GM12878 (cell line): ENCODE results near the gene ADAM23. TPM values are rescaled to one million over a fixed set of nuclear protein-coding genes. Genes with fewer than 3 reads are reported as not detected.

ENCODE experiments used
- ATAC-seq: fragments of 200-7000 bp; cut with Tn5 transposase; 3 replicates; pipeline ENCODE4 v1.9.1; 2020; ENCODE audit warnings: mild to moderate bottlenecking, moderate library complexity
- BruUV-seq: library from RNA; stranded (reverse); fragments of 400-500 nt; replicated peaks from 2 replicates; lab custom pipeline; 2021; lab: Mats Ljungman, UMichigan
- CTCF ChIA-PET: fragments of 300-600 bp; sonication (Branson Sonifier 250); formaldehyde crosslinking; extraction: SDS; loops from one replicate; lab custom pipeline; 2021; ENCODE audit warnings: inconsistent platforms; lab: Yijun Ruan, JAX
- POLR2A ChIA-PET: fragments of 350-600 bp; formaldehyde crosslinking; extraction: SDS; loops from one replicate; lab custom pipeline; 2021; ENCODE audit warnings: inconsistent platforms; lab: Charles Lee
- RAD21 ChIA-PET: fragments of 300-600 bp; sonication (Branson Sonifier 250); formaldehyde crosslinking; loops from one replicate; lab custom pipeline; 2023; ENCODE audit warnings: antibody characterized with exemption; ENCODE audit not compliant: unreplicated experiment; lab: Charles Lee
- SMC1A ChIA-PET: fragments of 300-600 bp; sonication (Branson Sonifier 250); formaldehyde crosslinking; loops from one replicate; lab custom pipeline; 2023; ENCODE audit not compliant: unreplicated experiment, uncharacterized antibody; lab: Charles Lee
- DNase-seq: peaks from one replicate; pipeline ENCODE4 v3.0.0-alpha.2; 2011; ENCODE audit warnings: low read depth, low spot score
- FAIRE-seq: peaks from 3 replicates; lab custom pipeline; 2011; peaks lifted over from hg19 to GRCh38; lab: Jason Lieb, UNC
- H2AFZ ChIP-seq: 2 replicates; pipeline ENCODE4 v1.6.0; 2011; ENCODE audit warnings: low read depth, low read length, control low read depth; ENCODE audit not compliant: control insufficient read depth
- H3K27ac ChIP-seq: 2 replicates; pipeline ENCODE4 v1.5.1; 2011; ENCODE audit warnings: control low read depth; ENCODE audit not compliant: control insufficient read depth, insufficient read depth
- H3K27me3 ChIP-seq, 2 experiments: replicated peaks in 1 of 2; 2 replicates each; pipeline versions ENCODE4 v1.6.0 to v1.6.1; 2011; ENCODE audit warnings: low read length in 1 of 2; ENCODE audit not compliant: control insufficient read depth in 2 of 2, insufficient read depth in 2 of 2
- H3K36me3 ChIP-seq, 2 experiments: 2 replicates each; pipeline ENCODE4 v1.5.1; 2011; ENCODE audit warnings: low read length in 1 of 2; ENCODE audit not compliant: control insufficient read depth in 2 of 2, insufficient read depth in 2 of 2
- H3K4me1 ChIP-seq: 2 replicates; pipeline ENCODE4 v1.6.1; 2011; ENCODE audit warnings: mild to moderate bottlenecking, low read length, moderate library complexity, mixed read lengths; ENCODE audit not compliant: control insufficient read depth, insufficient read depth
- H3K4me2 ChIP-seq: 2 replicates; pipeline ENCODE4 v1.6.0; 2011; ENCODE audit warnings: control low read depth; ENCODE audit not compliant: control insufficient read depth, insufficient read depth
- H3K4me3 ChIP-seq: fragments of 200-600 bp; sonication (generic); 2 replicates; pipeline ENCODE4 v1.5.1; 2016
- H3K79me2 ChIP-seq: 2 replicates; pipeline ENCODE4 v1.6.0; 2011; ENCODE audit warnings: low read length; ENCODE audit not compliant: control insufficient read depth, insufficient read depth
- H3K9ac ChIP-seq: 2 replicates; pipeline ENCODE4 v1.8.0; 2011; ENCODE audit warnings: low read length, control low read depth, mixed read lengths; ENCODE audit not compliant: control insufficient read depth, insufficient read depth
- H3K9me3 ChIP-seq: replicated peaks from 3 replicates; pipeline ENCODE4 v1.5.1; 2011; ENCODE audit warnings: mild to moderate bottlenecking, low read length; ENCODE audit not compliant: control insufficient read depth, insufficient read depth
- H4K20me1 ChIP-seq: 2 replicates; pipeline ENCODE4 v1.6.0; 2011; ENCODE audit not compliant: control insufficient read depth, insufficient read depth
- BHLHE40 ChIP-seq, 2 experiments: fragments of 450-650 bp in 1 of 2; IDR thresholded peaks; 2 replicates each; pipeline ENCODE4 v1.6.1; 2011 to 2017; ENCODE audit warnings: low read depth in 2 of 2, borderline replicate concordance in 1 of 2, improper control_type of control experiment in 1 of 2, low read length in 1 of 2, mild to moderate bottlenecking in 1 of 2
- FOS ChIP-seq: IDR thresholded peaks from 3 replicates; pipeline ENCODE4 v1.6.1; 2011; ENCODE audit warnings: borderline replicate concordance; ENCODE audit not compliant: insufficient read length; ENCODE audit errors: extremely low read depth
- KAT2A ChIP-seq: conservative IDR thresholded peaks from 2 replicates; pipeline ENCODE4 v1.6.1; 2011; ENCODE audit warnings: low read depth, low read length; ENCODE audit not compliant: control insufficient read depth
- MAX ChIP-seq: IDR thresholded peaks from 2 replicates; pipeline ENCODE4 v1.6.1; 2012; ENCODE audit warnings: low read depth, low read length, improper control_type of control experiment
- RBBP5 ChIP-seq: fragments of 200-600 bp; sonication (generic); conservative IDR thresholded peaks from 2 replicates; pipeline ENCODE4 v1.6.1; 2016
- SIN3A ChIP-seq: IDR thresholded peaks from 2 replicates; pipeline ENCODE4 v1.6.1; 2012; ENCODE audit warnings: low read depth, low read length, improper control_type of control experiment
- STAT3 ChIP-seq: IDR thresholded peaks from 2 replicates; pipeline ENCODE4 v1.6.1; 2011; ENCODE audit warnings: low read depth, low read length, improper control_type of control experiment
- ZNF217 ChIP-seq: fragments of 450-650 bp; IDR thresholded peaks from 2 replicates; pipeline ENCODE4 v1.6.1; 2017; ENCODE audit warnings: antibody characterized with exemption, mild to moderate bottlenecking
- ZNF274 ChIP-seq: IDR thresholded peaks from one replicate; pipeline ENCODE4 v1.8.0; 2011; ENCODE audit not compliant: insufficient read length, insufficient read depth
- ZNF384 ChIP-seq: IDR thresholded peaks from 2 replicates; pipeline ENCODE4 v1.6.1; 2012; ENCODE audit warnings: low read depth, mild to moderate bottlenecking, low read length, improper control_type of control experiment, borderline replicate concordance
- in situ Hi-C: fragments of 300-500 bp; cut with MboI; formaldehyde crosslinking; loops from 9 replicates; pipeline ENCODE4 v1.14.3; 2018; ENCODE audit warnings: mixed read lengths
- intact Hi-C: fragments of 100-400 bp; cut with micrococcal nuclease; formaldehyde crosslinking; loops from one replicate; pipeline ENCODE4 v1.14.2; 2022; ENCODE audit not compliant: unreplicated experiment
- polyA plus RNA-seq, 11 experiments: library from polyadenylated mRNA; depleted of rRNA in 4 of 11; unstranded in 6 of 11; stranded (reverse) in 5 of 11; fragments of >200 nt; fragmentation: Nextera tagmentation in 4 of 11; fragmentation: Illumina TruSeq in 1 of 11; extraction: Ambion mirVana in 4 of 11; extraction: Trizol in 1 of 11; gene quantifications; 1 replicate in 1 of 11; 2 replicates in 10 of 11; pipeline versions ENCODE4 v1.2.1 to v1.2.3, GENCODE V29; 2011 to 2016; ENCODE audit warnings: inconsistent platforms in 2 of 11, missing spikeins in 2 of 11, low read depth in 1 of 11
- total RNA-seq, 4 experiments: library from RNA; depleted of rRNA in 3 of 4; stranded (reverse); fragments of >200 nt in 3 of 4; fragmentation: Illumina TruSeq in 1 of 4; extraction: Trizol in 1 of 4; gene quantifications; 2 replicates each; pipeline versions ENCODE4 v1.2.1 to v1.2.3, GENCODE V29; 2013 to 2021
- TF ChIP-seq, protein P1 (sequence below): fragments of 450-650 bp; formaldehyde crosslinking; IDR thresholded peaks from 2 replicates; pipeline ENCODE4 v1.5.0; 2022; ENCODE audit warnings: mild to moderate bottlenecking, missing genetic modification characterization
- TF ChIP-seq, protein P2 (sequence below): fragments of 450-650 bp; IDR thresholded peaks from 2 replicates; pipeline ENCODE4 v1.6.1; 2018; ENCODE audit warnings: borderline replicate concordance, mild to moderate bottlenecking; ENCODE audit not compliant: partially characterized antibody

ADAM23 gene
- total and polyA plus RNA-seq, 10 of the 15 experiments (the other 5 are each of a cell fraction or from before 2014, with no cell fraction given): 5.7 to 41.8 (median 15.6) TPM

DNA sequence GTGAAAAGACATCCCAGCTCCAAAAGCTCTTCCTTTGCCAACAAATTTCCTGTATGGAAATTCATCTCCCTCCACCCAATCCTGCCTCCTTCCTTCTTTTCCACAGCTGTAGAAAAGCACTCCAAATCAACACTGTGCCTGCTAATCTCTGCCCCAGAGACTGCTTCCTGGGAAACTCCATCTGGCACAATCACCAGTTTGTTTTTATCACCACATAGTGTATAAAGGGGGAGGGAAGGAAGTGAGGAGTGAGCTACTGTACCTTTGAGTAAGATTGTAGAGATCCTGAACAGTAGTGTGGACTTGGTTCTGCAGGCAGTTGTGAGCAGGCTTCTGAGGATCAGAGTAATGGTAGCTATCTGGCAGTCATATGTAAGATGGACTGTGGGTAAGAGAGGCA lies 184.3 kb downstream of the ADAM23 start:
- FAIRE-seq: no peak
- no peak overlapping the region for H3K4me2 ChIP-seq
- no peak for ATAC-seq
- in situ Hi-C loops (no loop called here), intact Hi-C loops (no loop called here)
- H3K79me2 ChIP-seq: no peaks in the 10 kb centered on the region
- no peak overlapping the region for H3K9ac ChIP-seq
- H3K36me3 ChIP-seq: no peaks in the 10 kb centered on the region
- no peaks in the 10 kb centered on the region for H3K4me1 ChIP-seq
- ChIA-PET CTCF (no interaction called here), RAD21 (no interaction called here), SMC1A (interaction anchor here (0.7 kb wide), 1 partner anchor 11 kb away, joined by 3 read pairs; no protein-coding TSS in a partner anchor), POLR2A (no interaction called here)
- no peaks in the 10 kb centered on the region; a peak in 2 of 4 replicates for H3K27me3 ChIP-seq
- no peaks in the 10 kb centered on the region for H3K9me3 ChIP-seq
- no peak overlapping the region for H3K4me3 ChIP-seq
- no peaks in the 10 kb centered on the region for H4K20me1 ChIP-seq
- TF ChIP-seq ZNF384 (no peak), MAX (no peak), ZNF274 (no peak), FOS (no peak), ZNF217 (no peak), SIN3A (no peak), BHLHE40 (IDR thresholded peaks at IDR 0.05; ENCODE audit: borderline replicate concordance in 1 of 2, low read depth in 2 of 2, low read length in 1 of 2) (no peak), RBBP5 (no peak), STAT3 (no peak), KAT2A (no peak)
- TF ChIP-seq, protein P1, sequence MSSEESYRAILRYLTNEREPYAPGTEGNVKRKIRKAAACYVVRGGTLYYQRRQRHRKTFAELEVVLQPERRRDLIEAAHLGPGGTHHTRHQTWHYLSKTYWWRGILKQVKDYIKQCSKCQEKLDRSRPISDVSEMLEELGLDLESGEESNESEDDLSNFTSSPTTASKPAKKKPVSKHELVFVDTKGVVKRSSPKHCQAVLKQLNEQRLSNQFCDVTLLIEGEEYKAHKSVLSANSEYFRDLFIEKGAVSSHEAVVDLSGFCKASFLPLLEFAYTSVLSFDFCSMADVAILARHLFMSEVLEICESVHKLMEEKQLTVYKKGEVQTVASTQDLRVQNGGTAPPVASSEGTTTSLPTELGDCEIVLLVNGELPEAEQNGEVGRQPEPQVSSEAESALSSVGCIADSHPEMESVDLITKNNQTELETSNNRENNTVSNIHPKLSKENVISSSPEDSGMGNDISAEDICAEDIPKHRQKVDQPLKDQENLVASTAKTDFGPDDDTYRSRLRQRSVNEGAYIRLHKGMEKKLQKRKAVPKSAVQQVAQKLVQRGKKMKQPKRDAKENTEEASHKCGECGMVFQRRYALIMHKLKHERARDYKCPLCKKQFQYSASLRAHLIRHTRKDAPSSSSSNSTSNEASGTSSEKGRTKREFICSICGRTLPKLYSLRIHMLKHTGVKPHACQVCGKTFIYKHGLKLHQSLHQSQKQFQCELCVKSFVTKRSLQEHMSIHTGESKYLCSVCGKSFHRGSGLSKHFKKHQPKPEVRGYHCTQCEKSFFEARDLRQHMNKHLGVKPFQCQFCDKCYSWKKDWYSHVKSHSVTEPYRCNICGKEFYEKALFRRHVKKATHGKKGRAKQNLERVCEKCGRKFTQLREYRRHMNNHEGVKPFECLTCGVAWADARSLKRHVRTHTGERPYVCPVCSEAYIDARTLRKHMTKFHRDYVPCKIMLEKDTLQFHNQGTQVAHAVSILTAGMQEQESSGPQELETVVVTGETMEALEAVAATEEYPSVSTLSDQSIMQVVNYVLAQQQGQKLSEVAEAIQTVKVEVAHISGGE (CRISPR knock-in tag): no peak
- TF ChIP-seq, protein P2, sequence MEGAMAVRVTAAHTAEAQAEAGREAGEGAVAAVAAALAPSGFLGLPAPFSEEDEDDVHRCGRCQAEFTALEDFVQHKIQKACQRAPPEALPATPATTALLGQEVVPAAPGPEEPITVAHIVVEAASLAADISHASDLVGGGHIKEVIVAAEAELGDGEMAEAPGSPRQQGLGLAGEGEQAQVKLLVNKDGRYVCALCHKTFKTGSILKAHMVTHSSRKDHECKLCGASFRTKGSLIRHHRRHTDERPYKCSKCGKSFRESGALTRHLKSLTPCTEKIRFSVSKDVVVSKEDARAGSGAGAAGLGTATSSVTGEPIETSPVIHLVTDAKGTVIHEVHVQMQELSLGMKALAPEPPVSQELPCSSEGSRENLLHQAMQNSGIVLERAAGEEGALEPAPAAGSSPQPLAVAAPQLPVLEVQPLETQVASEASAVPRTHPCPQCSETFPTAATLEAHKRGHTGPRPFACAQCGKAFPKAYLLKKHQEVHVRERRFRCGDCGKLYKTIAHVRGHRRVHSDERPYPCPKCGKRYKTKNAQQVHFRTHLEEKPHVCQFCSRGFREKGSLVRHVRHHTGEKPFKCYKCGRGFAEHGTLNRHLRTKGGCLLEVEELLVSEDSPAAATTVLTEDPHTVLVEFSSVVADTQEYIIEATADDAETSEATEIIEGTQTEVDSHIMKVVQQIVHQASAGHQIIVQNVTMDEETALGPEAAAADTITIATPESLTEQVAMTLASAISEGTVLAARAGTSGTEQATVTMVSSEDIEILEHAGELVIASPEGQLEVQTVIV: no peak
- no peak overlapping the region for H3K27ac ChIP-seq
- H2AFZ ChIP-seq: no peak overlapping the region
- no TSS peak for BruUV-seq
- DNase-seq: no peak
